HG02943 (cell line): ENCODE results near the gene MOB3A.
"Not testable (repeated sequence)": the region's sequence is repeated elsewhere in the genome, so short reads cannot be mapped to it uniquely, and the experiment has no call there.

ENCODE experiments used
- ATAC-seq: cut with Tn5 transposase; IDR thresholded peaks from one replicate; pipeline ENCODE4 v1.9.1; 2021; ENCODE audit warnings: mild to moderate bottlenecking, low read depth, moderate library complexity; ENCODE audit not compliant: unreplicated experiment

The MOB3A gene

GRCh38 chr19:2037651-2038255 lies 58.4 kb downstream of the MOB3A start:
- no peak for ATAC-seq

GRCh38 chr19:2036424-2036823 lies 59.7 kb downstream of the MOB3A start:
- ATAC-seq = no peak

GRCh38 chr19:2035590-2035991 lies 60.5 kb downstream of the MOB3A start:
- no peak for ATAC-seq

- no peak for ATAC-seq
These were observed 61.2 kb downstream of the MOB3A start for GRCh38 chr19:2034729-2035589.

- not testable (repeated sequence) for ATAC-seq
These were observed 61.9 kb downstream of the MOB3A start for GRCh38 chr19:2034253-2034652.

- ATAC-seq = no peak
These were observed 62.3 kb downstream of the MOB3A start for GRCh38 chr19:2033825-2034159.

- ATAC-seq = no peak
These were observed 62.9 kb downstream of the MOB3A start for GRCh38 chr19:2033115-2033824.

GRCh38 chr19:2032296-2032941 lies 63.7 kb downstream of the MOB3A start:
- no peak for ATAC-seq

GRCh38 chr19:2027361-2027760 lies 68.8 kb downstream of the MOB3A start:
- ATAC-seq = no peak

GRCh38 chr19:2026770-2027169 lies 69.4 kb downstream of the MOB3A start:
- ATAC-seq = no peak

GRCh38 chr19:2022289-2022688 lies 73.8 kb downstream of the MOB3A start:
- no peak for ATAC-seq

GRCh38 chr19:2021453-2022140 lies 74.5 kb downstream of the MOB3A start:
- ATAC-seq = no peak
